22Rv1 (cell line): ENCODE results near the gene KIF11.

Experiments used
- ZFX ChIP-seq: fragments of 450-650 bp; IDR thresholded peaks from 2 replicates; pipeline ENCODE4 v1.6.1; 2017; ENCODE audit warnings: antibody characterized with exemption, borderline replicate concordance
- TF ChIP-seq, protein P1 (sequence below): fragments of 450-650 bp; IDR thresholded peaks from 2 replicates; pipeline ENCODE4 v1.5.1; 2017; ENCODE audit warnings: mild to moderate bottlenecking

GRCh38 chr10:92593619-92594588 is 974 bp downstream of the KIF11 start:
- TF ChIP-seq, protein P1, sequence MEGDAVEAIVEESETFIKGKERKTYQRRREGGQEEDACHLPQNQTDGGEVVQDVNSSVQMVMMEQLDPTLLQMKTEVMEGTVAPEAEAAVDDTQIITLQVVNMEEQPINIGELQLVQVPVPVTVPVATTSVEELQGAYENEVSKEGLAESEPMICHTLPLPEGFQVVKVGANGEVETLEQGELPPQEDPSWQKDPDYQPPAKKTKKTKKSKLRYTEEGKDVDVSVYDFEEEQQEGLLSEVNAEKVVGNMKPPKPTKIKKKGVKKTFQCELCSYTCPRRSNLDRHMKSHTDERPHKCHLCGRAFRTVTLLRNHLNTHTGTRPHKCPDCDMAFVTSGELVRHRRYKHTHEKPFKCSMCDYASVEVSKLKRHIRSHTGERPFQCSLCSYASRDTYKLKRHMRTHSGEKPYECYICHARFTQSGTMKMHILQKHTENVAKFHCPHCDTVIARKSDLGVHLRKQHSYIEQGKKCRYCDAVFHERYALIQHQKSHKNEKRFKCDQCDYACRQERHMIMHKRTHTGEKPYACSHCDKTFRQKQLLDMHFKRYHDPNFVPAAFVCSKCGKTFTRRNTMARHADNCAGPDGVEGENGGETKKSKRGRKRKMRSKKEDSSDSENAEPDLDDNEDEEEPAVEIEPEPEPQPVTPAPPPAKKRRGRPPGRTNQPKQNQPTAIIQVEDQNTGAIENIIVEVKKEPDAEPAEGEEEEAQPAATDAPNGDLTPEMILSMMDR = no peak
- no peak for TF ChIP-seq ZFX
